CD1c-positive myeloid dendritic cell (primary cell): ENCODE measurements around the gene ABHD12.
A peak's percentile ranks its signal among the peaks of the same experiment; 100 is the strongest.

Experiments
- DNase-seq: peaks from one replicate; pipeline ENCODE4 v3.0.0-alpha.2; 2016; ENCODE audit errors: extremely low spot score

Gene ABHD12

DNA sequence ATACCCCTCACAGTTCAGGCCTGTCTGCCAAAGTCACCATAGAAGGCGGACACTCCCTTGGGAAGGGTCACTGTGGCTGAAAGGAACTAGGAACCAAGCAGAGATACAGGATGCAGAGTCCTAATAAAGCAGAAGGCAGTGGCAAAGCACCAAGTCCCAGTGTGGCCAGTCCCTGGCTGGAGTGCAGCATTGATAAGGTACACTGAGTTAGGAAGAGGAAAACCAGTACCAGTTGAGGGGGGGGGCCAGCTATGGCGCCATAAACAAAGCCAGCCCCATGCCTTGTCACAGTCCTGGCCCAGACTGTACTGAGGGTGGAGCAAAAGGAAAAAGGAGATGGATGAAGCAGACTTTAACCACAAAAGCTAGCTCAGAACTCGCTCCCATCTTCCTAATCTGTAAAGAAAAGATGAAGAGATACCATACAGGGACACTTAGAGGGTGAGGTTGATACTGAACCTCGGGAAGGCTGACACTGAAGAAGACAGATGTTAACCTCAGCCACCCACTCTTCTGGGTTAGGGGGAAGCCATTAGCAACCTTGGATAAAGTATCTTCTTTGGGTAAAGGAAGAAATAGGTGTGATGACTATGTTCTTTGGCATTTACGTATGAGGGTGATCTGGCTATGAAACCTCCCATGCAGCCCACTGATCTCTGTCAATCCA is 7.8 kb downstream of the ABHD12 start:
- DNase-seq, result no peak

DNA sequence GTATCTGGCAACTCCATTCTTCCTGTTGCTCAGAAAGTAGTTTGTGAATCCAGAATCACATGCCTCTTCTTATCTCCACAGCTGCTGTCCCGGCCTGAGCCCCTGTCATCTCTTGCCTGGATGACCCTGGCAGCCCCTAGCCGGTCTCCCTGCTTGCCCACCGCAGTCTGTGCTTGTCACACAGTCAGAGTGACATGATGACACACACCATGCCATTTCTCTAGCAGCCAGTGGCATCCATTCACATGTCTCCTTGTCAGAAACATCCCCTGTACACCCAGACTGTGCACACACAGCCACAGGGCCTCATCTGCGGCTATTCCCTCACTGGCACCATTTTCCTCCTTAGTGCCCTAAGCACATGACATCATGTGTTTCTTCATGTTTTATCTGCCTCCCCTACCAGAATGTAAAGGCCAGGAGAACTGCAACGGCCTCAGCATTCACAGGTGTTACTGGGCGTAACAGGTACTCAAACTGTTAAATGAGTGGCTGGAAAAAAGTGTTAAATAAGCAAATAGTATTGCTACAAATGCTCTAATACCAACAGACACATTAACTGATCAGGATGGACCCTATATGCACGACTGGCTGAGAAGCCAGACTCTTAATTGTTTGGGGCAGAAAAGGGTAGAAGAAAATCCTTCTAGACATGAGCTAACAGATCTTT is 9.6 kb downstream of the ABHD12 start:
- no peak for DNase-seq

DNA sequence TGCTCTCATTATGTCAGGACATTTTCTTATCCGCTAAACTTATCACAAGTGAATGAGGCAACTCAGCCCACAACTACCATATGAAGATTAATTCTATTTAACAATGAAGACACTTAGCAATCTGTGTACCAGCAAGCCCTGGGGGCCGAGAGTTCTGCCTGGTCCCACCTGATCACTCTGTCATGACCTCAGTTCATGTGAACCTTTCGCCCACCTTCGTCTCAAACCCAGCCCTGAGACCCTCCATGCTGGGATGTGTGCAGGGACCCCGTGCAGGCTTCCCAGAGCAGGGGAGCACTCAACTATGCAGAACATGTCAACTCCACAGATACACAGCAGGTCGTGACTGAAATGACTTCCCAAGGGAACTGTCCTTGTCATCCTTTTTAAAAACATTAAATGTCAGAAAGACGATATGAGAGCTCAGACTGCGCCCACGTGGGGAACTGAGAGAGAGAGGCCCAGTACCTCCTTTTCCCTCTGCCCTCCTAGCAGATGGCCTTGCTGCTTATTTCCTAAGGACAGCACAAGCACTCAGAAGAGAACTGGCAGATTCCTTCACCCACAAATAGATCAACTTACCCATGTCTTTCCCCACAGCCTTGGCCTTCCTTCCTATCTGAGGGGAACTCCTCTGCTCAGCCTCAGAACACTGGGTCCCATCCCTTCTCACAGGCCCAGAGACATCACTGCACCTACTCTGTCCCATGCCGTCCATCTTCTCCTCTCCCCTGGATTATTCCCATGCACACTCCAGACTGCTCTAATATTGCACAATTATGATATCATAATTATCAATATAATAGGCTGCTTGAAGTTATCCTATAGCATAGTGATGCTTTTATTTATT is 11.5 kb downstream of the ABHD12 start:
- peak; percentile 61 for DNase-seq

DNA sequence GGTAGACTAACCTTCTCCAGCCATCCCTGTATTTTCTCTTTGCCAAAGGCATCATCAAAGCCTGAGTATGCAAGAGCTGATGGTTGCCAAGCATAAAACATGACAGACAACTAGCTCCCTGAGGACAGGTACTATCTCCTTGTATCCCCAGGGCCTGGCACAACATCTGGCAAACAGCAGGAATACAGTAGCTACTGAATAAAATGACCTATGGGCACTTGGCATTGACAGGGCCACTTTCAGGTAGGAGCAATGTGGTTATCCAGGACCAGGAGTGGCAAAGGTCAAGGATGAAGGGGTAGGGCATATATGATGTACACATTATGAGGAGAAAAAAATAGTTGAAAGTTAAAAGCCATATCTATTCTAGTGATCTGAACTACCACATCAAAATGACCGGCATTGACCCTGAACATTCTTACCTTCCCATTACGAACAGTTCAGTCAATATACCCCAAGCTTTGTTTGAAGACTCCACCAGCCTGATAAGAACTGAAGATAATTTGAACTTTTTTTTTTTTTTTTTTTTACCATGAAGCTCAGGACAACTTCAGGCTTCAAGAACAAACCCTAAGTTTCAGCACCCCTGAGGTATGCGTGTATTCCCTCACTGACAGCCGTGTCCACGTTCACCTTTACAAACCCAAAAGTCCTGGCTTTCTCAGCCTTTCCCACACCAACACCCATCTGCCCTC is 12.3 kb downstream of the ABHD12 start:
- DNase-seq, result no peak

- no peak for DNase-seq
Observed at GRCh38 chr20:25376886-25377285, 13.7 kb downstream of the ABHD12 start.

GRCh38 chr20:25376236-25376635 is 14.4 kb downstream of the ABHD12 start:
- DNase-seq, result no peak

GRCh38 chr20:25374842-25375241 is 15.8 kb downstream of the ABHD12 start:
- no peak for DNase-seq

DNA sequence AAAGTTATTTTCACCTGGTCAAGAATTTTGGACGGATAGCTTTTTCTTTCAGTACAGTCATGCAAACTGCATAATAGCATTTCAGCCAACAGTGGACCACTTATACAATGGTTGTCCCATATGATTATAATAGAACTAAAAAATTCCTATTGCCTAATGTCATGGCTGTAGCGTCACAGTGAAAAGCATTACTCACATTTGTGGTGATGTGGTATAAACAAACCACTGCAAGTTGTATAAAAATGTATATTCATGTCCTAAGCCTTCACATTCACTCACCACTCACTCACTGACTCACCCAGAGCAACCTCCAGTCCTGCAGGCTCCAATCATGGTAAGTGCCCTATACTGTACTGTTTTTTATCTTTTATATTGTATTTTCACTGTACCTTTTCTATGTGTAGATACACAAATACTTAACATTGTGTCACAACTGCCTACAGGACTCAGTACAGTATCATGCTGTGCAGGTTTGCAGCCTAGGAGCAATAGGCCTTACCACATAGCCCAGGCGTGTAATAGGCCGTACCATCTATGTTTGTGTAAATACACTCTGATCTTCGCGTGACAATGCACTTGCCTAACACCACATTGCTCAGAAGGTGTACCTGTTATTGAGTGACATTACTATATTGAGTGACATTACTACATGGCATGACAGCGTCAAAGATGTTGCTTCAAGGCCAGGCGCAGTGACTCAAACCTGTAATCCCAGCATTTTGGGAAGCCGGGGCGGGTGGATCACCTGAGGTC is 17.9 kb downstream of the ABHD12 start:
- peak; percentile 12 for DNase-seq

DNA sequence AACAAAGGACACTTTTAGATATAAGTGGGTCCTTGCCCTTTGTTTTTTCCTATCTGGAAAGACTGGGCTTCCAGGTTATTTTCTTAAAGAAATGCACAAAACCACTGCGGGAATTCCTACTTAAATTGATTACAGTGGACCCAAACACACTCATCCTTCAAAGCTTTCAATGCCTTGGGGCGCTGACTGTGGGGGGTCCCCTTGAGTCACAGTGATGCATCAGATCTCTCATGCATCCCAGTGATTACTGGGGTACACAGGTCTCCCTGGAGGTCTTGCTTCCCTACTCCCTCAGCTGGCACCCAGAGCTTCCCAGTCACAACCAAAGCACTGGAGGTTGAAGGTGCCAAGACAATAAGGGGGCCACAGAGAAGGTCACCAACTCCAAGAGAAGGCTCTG is 20.7 kb downstream of the ABHD12 start:
- no peak for DNase-seq

DNA sequence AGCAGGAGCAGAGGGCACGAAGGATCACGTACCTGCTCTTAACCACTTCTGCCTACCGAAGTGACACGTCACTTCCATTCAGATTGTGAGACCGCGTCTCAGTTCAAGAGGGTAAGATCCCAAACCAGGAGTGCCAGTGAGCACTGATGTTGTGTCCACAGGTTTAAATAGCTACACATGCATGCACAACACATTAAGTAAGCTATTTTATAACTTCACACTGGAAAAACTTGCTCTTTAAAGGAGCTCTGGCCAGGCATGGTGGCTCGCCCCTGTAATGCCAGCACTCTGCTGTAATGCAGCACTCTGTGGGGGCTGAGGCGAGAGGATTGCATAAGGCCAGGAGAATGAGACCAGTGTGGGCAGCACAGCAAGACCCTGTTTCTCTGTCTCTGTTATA is 21.1 kb downstream of the ABHD12 start:
- DNase-seq, result no peak

DNA sequence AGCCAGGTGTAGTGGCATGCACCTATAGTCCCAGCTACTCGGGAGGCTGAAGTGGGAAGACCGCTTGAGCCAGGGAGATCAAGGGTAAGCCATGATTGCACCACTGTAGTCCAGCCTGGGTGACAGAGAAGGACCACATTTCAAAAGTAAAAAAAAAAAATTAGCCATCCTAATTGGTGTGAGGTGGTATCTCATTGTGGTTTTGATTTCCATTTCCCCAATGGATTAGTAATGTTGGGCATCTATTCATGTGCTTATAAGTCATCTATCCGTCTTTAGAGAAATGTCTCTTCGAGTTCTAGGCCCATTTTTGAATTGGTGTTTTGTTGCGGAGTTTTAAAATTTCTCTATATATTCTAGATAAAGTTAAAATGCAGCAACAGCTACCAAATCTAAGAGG is 21.7 kb downstream of the ABHD12 start:
- DNase-seq, result no peak

DNA sequence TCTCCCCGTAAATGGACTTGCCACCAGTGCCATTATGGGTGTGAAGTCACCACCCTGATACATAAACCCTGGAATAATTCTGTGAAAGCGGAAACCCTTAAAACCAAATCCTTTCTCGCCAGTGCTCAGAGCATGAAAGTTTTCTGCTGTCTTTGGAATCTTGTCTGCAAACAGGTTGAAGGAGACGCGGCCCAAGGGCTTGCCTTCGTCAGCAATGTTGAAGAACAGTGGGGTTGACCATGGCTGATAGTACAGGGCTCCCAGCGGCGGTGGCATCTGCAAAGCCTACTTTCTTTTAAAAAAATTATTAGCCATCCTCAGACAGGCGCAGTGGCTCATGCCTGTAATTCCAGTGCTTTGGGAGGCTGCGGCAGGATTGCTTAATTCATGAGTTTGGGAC is 22.1 kb downstream of the ABHD12 start:
- DNase-seq, result no peak

GRCh38 chr20:25364879-25365699 is 25.5 kb downstream of the ABHD12 start:
- no peak for DNase-seq

GRCh38 chr20:25364180-25364788 is 26.4 kb downstream of the ABHD12 start:
- DNase-seq, result no peak

DNA sequence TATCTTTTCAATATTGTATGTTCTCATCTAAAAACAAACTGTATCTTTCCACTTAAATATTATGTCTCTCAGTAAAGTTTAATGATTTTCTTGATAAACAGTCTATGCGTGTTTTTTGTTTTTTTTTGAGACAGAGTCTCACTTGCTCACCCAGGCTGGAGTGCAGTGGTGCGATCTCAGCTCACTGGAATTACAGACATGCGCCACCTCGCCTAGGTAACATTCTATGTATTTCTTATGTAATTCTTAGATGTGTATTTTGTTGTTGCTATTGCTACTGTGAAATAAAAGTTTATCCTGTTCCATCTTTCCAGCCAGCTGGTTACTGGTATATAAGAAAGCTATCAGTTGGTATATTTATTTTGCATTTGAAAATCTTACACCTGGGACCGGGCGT is 29.4 kb downstream of the ABHD12 start:
- no peak for DNase-seq

GRCh38 chr20:25360631-25361286 is 29.9 kb downstream of the ABHD12 start:
- peak; percentile 57 for DNase-seq

DNA sequence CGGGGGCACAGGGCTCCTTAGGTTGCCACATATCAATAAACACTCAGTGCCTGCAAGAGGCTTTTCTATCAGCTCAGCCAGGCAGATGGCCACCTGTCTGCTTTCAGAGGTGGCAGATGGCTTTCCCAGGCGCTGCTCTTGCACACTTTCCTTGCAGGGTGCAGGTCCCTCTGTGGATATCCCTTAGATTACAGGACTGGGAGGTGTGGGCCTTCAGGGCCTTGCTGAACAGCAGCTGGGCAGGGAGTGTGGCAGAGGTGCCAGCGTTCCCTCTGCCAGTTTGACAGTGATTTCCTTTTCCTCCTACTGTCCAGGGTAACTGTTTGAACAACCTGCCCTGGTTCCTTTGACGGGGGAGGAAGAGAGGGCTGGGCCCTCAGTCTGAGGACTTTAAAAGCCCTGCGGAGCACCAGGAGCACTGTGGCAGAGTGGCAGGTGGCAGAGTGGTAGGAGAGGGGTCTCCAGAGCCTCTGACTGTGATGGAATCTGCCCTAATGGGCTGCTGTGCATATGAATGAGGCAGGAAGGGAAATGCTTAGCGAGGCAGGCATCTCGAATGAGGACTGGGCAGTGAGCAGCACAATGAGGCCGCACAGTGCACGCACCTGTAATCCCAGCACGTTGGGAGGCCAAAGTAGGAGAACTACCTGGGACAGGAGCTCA is 34.2 kb downstream of the ABHD12 start:
- DNase-seq, result no peak

- no peak for DNase-seq
Observed at GRCh38 chr20:25355866-25356265, 34.8 kb downstream of the ABHD12 start.

DNA sequence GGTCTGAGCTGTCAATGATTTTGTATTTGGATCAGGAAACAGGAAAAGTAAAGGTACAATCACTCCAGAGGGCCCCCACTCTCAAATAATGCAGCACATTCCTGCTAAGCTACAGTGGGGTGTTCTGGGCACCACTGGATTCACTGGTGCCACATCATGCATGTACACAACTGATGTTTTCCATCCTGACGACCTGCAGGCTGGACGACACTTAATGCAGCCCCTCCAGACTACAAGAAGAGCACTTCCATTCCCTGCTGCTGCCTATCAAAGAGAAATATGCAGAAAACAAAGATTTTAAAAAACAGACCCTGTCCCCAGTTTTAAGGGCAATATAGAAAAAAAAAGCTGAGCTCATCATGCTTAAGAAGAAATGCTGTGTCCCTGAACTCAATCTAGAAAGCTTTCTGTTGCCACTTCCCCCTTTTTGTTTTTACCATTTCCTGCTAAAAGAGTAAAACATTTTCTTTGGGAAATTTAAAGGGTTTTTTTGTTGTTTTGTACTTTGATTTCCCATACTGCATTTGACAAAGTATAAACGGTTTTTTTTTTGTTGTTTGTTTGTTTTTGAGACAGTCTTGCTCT is 35.5 kb downstream of the ABHD12 start:
- DNase-seq, result peak; percentile 36
